OCI-LY3 (cell line): ENCODE results near the gene F2.

Source experiments
- CTCF ChIP-seq: fragments of 200-600, 300-600 bp; sonication (generic); IDR thresholded peaks from 2 replicates; pipeline ENCODE4 v1.5.1; 2014; ENCODE audit warnings: antibody characterized with exemption, low read length, low read depth
- EZH2phosphoT487 ChIP-seq: fragments of 200-600 bp; shearing (Covaris generic); IDR thresholded peaks from 2 replicates; pipeline ENCODE4 v1.6.1; 2018; ENCODE audit warnings: antibody characterized with exemption, mixed run types, low read depth

GRCh38 chr11:46706886-46707285 is 12.1 kb upstream of the F2 start:
- TF ChIP-seq CTCF (no peak), EZH2phosphoT487 (no peak)
